DND-41 (cell line): ENCODE results near the gene PIK3R6.

Source experiments
- ATAC-seq: fragments of 200-7000 bp; cut with Tn5 transposase; 3 replicates; pipeline ENCODE4 v1.9.1; 2021; ENCODE audit warnings: low read depth; ENCODE audit not compliant: insufficient read depth
- DNase-seq: peaks from one replicate; pipeline ENCODE4 v3.0.0-alpha.2; 2020
- H2AFZ ChIP-seq: 2 replicates; pipeline ENCODE4 v1.6.0; 2012; ENCODE audit warnings: low read depth, low read length
- H3K27ac ChIP-seq: 2 replicates; pipeline ENCODE4 v1.5.1; 2012; ENCODE audit warnings: low read length, inconsistent platforms
- H3K27me3 ChIP-seq: fragments of 200-600 bp; sonication (generic); 2 replicates; pipeline ENCODE4 v1.6.0; 2012; ENCODE audit warnings: low read length, mild to moderate bottlenecking, inconsistent platforms; ENCODE audit not compliant: insufficient read depth, poor library complexity
- H3K36me3 ChIP-seq: 2 replicates; pipeline ENCODE4 v1.5.1; 2012; ENCODE audit warnings: low read length, inconsistent platforms; ENCODE audit not compliant: insufficient read depth
- H3K4me1 ChIP-seq: 2 replicates; pipeline ENCODE4 v1.5.1; 2012; ENCODE audit warnings: mild to moderate bottlenecking, low read length; ENCODE audit not compliant: insufficient read depth
- H3K4me2 ChIP-seq: 2 replicates; pipeline ENCODE4 v1.6.0; 2012; ENCODE audit warnings: mild to moderate bottlenecking, moderate library complexity, low read length, inconsistent platforms; ENCODE audit not compliant: insufficient read depth
- H3K4me3 ChIP-seq, 2 experiments: fragments of 200-600 bp in 1 of 2; shearing (Covaris generic) in 1 of 2; 2 replicates each; pipeline ENCODE4 v1.5.1; 2012 to 2016; ENCODE audit warnings: inconsistent platforms in 2 of 2, low read length in 2 of 2, mild to moderate bottlenecking in 2 of 2, low read depth in 1 of 2, moderate library complexity in 1 of 2
- H3K79me2 ChIP-seq: 2 replicates; pipeline ENCODE4 v1.6.0; 2012; ENCODE audit warnings: low read length, inconsistent platforms; ENCODE audit not compliant: insufficient read depth
- H3K9ac ChIP-seq: 2 replicates; pipeline ENCODE4 v1.6.0; 2012; ENCODE audit warnings: low read depth, mild to moderate bottlenecking, inconsistent platforms, low read length, moderate library complexity
- H3K9me3 ChIP-seq: 2 replicates; pipeline ENCODE4 v1.5.1; 2012; ENCODE audit warnings: low read length, moderate library complexity, mild to moderate bottlenecking, inconsistent platforms; ENCODE audit not compliant: insufficient read depth, severe bottlenecking
- H4K20me1 ChIP-seq: 2 replicates; pipeline ENCODE4 v1.6.0; 2012; ENCODE audit warnings: low read length; ENCODE audit not compliant: insufficient read depth
- CTCF ChIP-seq: IDR thresholded peaks from 2 replicates; pipeline ENCODE4 v1.5.1; 2012; ENCODE audit warnings: borderline replicate concordance, low read length, moderate library complexity, mild to moderate bottlenecking; ENCODE audit not compliant: poor library complexity, severe bottlenecking; ENCODE audit errors: extremely low read depth
- EZH2 ChIP-seq: IDR thresholded peaks from 3 replicates; pipeline ENCODE4 v1.6.1; 2012; ENCODE audit warnings: borderline replicate concordance, low read depth, mild to moderate bottlenecking, moderate library complexity, low read length, inconsistent platforms; ENCODE audit not compliant: severe bottlenecking

Gene PIK3R6

DNA sequence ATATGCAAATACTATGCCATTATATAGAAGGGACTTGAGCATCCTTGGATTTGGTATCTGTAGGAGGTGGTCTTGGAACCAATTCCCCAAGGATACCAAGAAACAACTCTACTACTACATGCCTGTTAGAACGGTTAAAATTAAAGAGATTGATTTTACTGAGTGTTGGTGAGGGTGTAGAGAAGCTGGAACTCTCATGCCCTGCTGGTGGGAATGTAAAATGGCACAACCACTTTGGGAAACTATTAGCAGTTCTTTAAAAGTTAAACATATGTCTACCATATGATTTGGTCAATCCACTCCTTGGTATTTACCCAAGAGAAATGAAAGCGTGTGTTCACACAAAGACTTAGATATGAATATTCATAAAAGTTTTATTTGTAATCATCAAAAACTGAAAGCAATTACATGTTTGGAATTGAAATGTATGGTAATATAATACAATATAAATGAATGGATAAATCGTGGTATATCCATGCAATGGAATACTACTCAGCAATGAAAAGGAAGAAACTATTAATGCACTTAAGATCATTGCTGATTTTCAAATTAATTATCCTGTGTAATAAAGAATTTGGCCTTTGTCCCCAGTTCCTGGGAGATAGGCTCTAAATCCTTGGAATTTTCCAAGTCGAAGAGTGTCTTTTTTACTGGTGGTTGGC lies 76.1 kb downstream of the PIK3R6 start:
- no peak overlapping the region for H3K9ac ChIP-seq
- no peak overlapping the region for H2AFZ ChIP-seq
- H3K27me3 ChIP-seq, result no peaks in the 10 kb centered on the region
- H3K4me2 ChIP-seq, result no peak overlapping the region
- H3K4me1 ChIP-seq, result no peaks in the 10 kb centered on the region; the same call in 1 of the 2 replicates
- ATAC-seq (no peak), DNase-seq (no peak)
- H3K79me2 ChIP-seq, result no peaks in the 10 kb centered on the region
- no peak overlapping the region for H3K27ac ChIP-seq
- no peaks in the 10 kb centered on the region for H4K20me1 ChIP-seq
- TF ChIP-seq EZH2 (no peak), CTCF (no peak)
- no peaks in the 10 kb centered on the region for H3K36me3 ChIP-seq
- H3K9me3 ChIP-seq, result no peaks in the 10 kb centered on the region
- H3K4me3 ChIP-seq, result no peak overlapping the region

DNA sequence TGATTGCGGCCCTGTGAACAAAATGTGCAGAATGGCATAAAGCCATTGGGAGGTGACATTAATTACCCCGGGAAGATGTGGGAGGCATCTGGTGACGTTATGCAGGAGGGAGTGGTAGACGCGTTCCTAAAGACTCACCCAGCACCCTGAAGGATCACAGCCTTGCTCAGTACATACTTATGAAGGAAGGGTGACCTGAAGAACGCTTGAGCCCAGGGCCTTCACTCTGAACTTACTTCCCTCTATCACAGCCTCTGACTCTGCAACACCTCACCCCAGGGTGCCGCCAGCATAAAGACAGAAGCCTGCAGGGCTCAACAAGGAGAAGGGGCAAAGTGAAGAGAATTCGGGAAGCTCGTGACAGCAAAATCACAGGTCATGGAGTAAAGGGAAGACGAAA lies 77.7 kb downstream of the PIK3R6 start:
- no peaks in the 10 kb centered on the region for H3K79me2 ChIP-seq
- no peaks in the 10 kb centered on the region; the same call in 1 of the 2 replicates for H3K4me1 ChIP-seq
- H3K4me2 ChIP-seq, result no peak overlapping the region
- H3K4me3 ChIP-seq, result no peak overlapping the region
- H3K9ac ChIP-seq, result no peak overlapping the region
- H3K36me3 ChIP-seq, result no peaks in the 10 kb centered on the region
- no peaks in the 10 kb centered on the region for H3K9me3 ChIP-seq
- no peak overlapping the region for H3K27ac ChIP-seq
- no peaks in the 10 kb centered on the region for H3K27me3 ChIP-seq
- ATAC-seq (no peak), DNase-seq (no peak)
- TF ChIP-seq CTCF (no peak), EZH2 (no peak)
- H2AFZ ChIP-seq, result no peak overlapping the region
- no peaks in the 10 kb centered on the region for H4K20me1 ChIP-seq

DNA sequence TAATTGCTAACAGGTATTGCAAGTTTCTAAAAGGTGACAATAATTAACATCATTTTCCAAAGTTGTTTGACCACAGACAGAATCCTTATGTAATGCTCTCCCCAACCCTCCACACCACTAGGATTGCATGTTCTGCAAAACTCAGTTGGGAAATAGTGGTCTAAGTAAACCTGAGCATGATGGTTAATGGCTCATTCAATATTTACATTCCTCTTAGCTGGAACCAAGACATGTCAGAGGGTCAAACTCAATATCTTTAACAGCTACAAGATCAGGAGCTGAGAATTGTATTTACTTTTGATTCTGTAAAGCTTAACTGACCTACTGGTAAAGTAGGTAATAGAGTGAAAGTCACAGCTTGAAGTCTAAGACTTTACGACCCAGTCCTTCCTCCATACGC lies 78.5 kb downstream of the PIK3R6 start:
- TF ChIP-seq CTCF (no peak), EZH2 (no peak)
- no peaks in the 10 kb centered on the region for H4K20me1 ChIP-seq
- no peaks in the 10 kb centered on the region for H3K79me2 ChIP-seq
- no peak overlapping the region for H3K27ac ChIP-seq
- no peaks in the 10 kb centered on the region for H3K36me3 ChIP-seq
- no peak overlapping the region for H2AFZ ChIP-seq
- no peak overlapping the region for H3K9ac ChIP-seq
- H3K9me3 ChIP-seq, result no peaks in the 10 kb centered on the region
- no peak for ATAC-seq
- DNase-seq, result no peak
- H3K4me3 ChIP-seq, result no peak overlapping the region
- no peaks in the 10 kb centered on the region; the same call in 1 of the 2 replicates for H3K4me1 ChIP-seq
- H3K27me3 ChIP-seq, result no peaks in the 10 kb centered on the region
- H3K4me2 ChIP-seq, result no peak overlapping the region
